Naive thymus-derived CD4-positive, alpha-beta T cell (primary cell): ENCODE results near the gene TMEM101. TPM values are rescaled to one million over a fixed set of nuclear protein-coding genes. Genes with fewer than 3 reads are reported as not detected.
A peak's percentile ranks its signal among the peaks of the same experiment; 100 is the strongest.

Experiments used
- ATAC-seq: fragments of 150-1000 bp; cut with Tn5 transposase; 2 replicates; pipeline ENCODE4 v1.10.0; 2021; ENCODE audit warnings: mild to moderate bottlenecking, moderate library complexity
- CTCF ChIA-PET: fragments of 350-600 bp; sonication (Branson Sonifier 250); formaldehyde crosslinking; loops from one replicate; lab custom pipeline; 2021; ENCODE audit warnings: antibody characterized with exemption; lab: Charles Lee
- POLR2A ChIA-PET: fragments of 350-600 bp; sonication (Branson Sonifier 250); formaldehyde crosslinking; loops from one replicate; lab custom pipeline; 2021; ENCODE audit warnings: antibody characterized with exemption, inconsistent platforms; lab: Charles Lee
- DNase-seq, 9 donors: peaks; one replicate each; pipeline versions ENCODE4 v3.0.0 to v3.0.0-alpha.2; 2020 to 2022; ENCODE audit warnings: mixed read lengths in 1 of 9
- H3K27ac ChIP-seq: one replicate; pipeline ENCODE4 v1.7.0; 2013; ENCODE audit warnings: mild to moderate bottlenecking, low read depth, low read length, moderate library complexity
- H3K27me3 ChIP-seq, 2 donors: one replicate each; pipeline ENCODE4 v1.7.0; 2013; ENCODE audit warnings: low read length in 2 of 2, mild to moderate bottlenecking in 2 of 2, moderate library complexity in 2 of 2; ENCODE audit not compliant: control insufficient read depth in 2 of 2, insufficient read depth in 2 of 2
- H3K36me3 ChIP-seq, 3 experiments: 1 replicate in 2 of 3; 2 replicates in 1 of 3; pipeline ENCODE4 v1.7.0; 2013; ENCODE audit warnings: low read length in 3 of 3, mild to moderate bottlenecking in 3 of 3, moderate library complexity in 1 of 3; ENCODE audit not compliant: insufficient read depth in 3 of 3, control insufficient read depth in 2 of 3
- H3K4me1 ChIP-seq, 2 donors: one replicate each; pipeline ENCODE4 v1.7.0; 2013; ENCODE audit warnings: low read length in 2 of 2, mild to moderate bottlenecking in 2 of 2, moderate library complexity in 1 of 2; ENCODE audit not compliant: control insufficient read depth in 2 of 2, insufficient read depth in 2 of 2
- H3K4me3 ChIP-seq: 2 replicates; pipeline ENCODE4 v1.7.0; 2013; ENCODE audit warnings: mild to moderate bottlenecking, low read length
- H3K9me3 ChIP-seq, 3 experiments: 1 replicate in 2 of 3; 2 replicates in 1 of 3; pipeline ENCODE4 v1.7.0; 2013; ENCODE audit warnings: low read length in 3 of 3; ENCODE audit not compliant: control insufficient read depth in 2 of 3
- H3K27ac Mint-ChIP-seq, 9 donors: one replicate each; pipeline ENCODE4 v1.8.0; 2020 to 2022; ENCODE audit warnings: mixed read lengths in 9 of 9, mild to moderate bottlenecking in 8 of 9, moderate library complexity in 5 of 9, inconsistent platforms in 2 of 9
- H3K27me3 Mint-ChIP-seq, 5 donors: one replicate each; pipeline ENCODE4 v1.8.0; 2021 to 2022; ENCODE audit warnings: mixed read lengths in 5 of 5, mild to moderate bottlenecking in 1 of 5
- H3K36me3 Mint-ChIP-seq, 5 donors: one replicate each; pipeline ENCODE4 v1.8.0; 2020 to 2022; ENCODE audit warnings: mixed read lengths in 5 of 5, mild to moderate bottlenecking in 3 of 5, inconsistent platforms in 1 of 5
- H3K4me1 Mint-ChIP-seq, 7 donors: one replicate each; pipeline ENCODE4 v1.8.0; 2020 to 2022; ENCODE audit warnings: mixed read lengths in 7 of 7, mild to moderate bottlenecking in 3 of 7, inconsistent platforms in 1 of 7
- H3K4me3 Mint-ChIP-seq, 10 donors: one replicate each; pipeline ENCODE4 v1.8.0; 2020 to 2022; ENCODE audit warnings: mild to moderate bottlenecking in 10 of 10, mixed read lengths in 10 of 10, moderate library complexity in 6 of 10, inconsistent platforms in 2 of 10
- H3K9me3 Mint-ChIP-seq, 11 donors: one replicate each; pipeline ENCODE4 v1.8.0; 2020 to 2022; ENCODE audit warnings: mixed read lengths in 11 of 11, mild to moderate bottlenecking in 4 of 11, inconsistent platforms in 1 of 11, moderate library complexity in 1 of 11
- intact Hi-C, 2 donors: fragments of 100-400 bp; cut with micrococcal nuclease; formaldehyde crosslinking; loops; one replicate each; pipeline ENCODE4 v1.15.1; 2023
- polyA plus RNA-seq, 2 donors: library from polyadenylated mRNA; unstranded; fragments of 300-500 nt; fragmentation: Illumina TruSeq; gene quantifications; one replicate each; pipeline ENCODE4 v1.2.3, GENCODE V29; 2021
- total RNA-seq, 6 experiments: library from RNA in 5 of 6; stranded (reverse) in 5 of 6; gene quantifications; 1 replicate in 5 of 6; 2 replicates in 1 of 6; pipeline ENCODE4 v1.2.3 and lab custom pipeline; 2021 to 2026

TMEM101 gene
- total and polyA plus RNA-seq, 7 experiments from 2014 or later, result 12.1 to 36.0 (median 31.8) TPM

- intact Hi-C loops, result loop anchor here in 1 of 2 donors (5.0 kb wide), 2 partner anchors 37 to 1183 kb away; partner anchors contain the start of gene BECN1
- H3K4me3 Mint-ChIP-seq, result peak overlapping the region in 9 of 10 donors; percentile 27 to 94 (median 67)
- peaks cover 0 to 4% (median 0%) of the 10 kb centered on the region in 5 donors for H3K36me3 Mint-ChIP-seq
- ChIA-PET CTCF (interaction anchor here (1.6 kb wide), 1 partner anchor 125 kb away, joined by 3 read pairs; no protein-coding TSS in a partner anchor), POLR2A (no interaction called here)
- Histone ChIP-seq H3K27ac (no peak overlapping the region), H3K4me3 (peak overlapping the region; percentile 63), H3K36me3 (no peaks in the 10 kb centered on the region), H3K4me1 (peaks cover 19 to 26% of the 10 kb centered on the region in 2 donors), H3K27me3 (no peaks in the 10 kb centered on the region), H3K9me3 (no peaks in the 10 kb centered on the region)
- peaks cover 0 to 1% (median 0%) of the 10 kb centered on the region in 11 donors for H3K9me3 Mint-ChIP-seq
- H3K27ac Mint-ChIP-seq, result no peak overlapping the region
- peaks cover 0 to 38% (median 4%) of the 10 kb centered on the region in 5 donors for H3K27me3 Mint-ChIP-seq
- ATAC-seq (no peak), DNase-seq (peak in 5 of 9 donors; percentile 11 to 35 (median 24))
- peaks cover 16 to 25% (median 22%) of the 10 kb centered on the region in 7 donors for H3K4me1 Mint-ChIP-seq
These were observed 9.8 kb downstream of the TMEM101 start for GRCh38 chr17:44004761-44005526.

- ATAC-seq (no peak), DNase-seq (no peak)
- H3K9me3 Mint-ChIP-seq, result peaks cover 0 to 1% (median 0%) of the 10 kb centered on the region in 11 donors
- Histone ChIP-seq H3K27me3 (no peaks in the 10 kb centered on the region), H3K4me1 (peaks cover 19 to 26% of the 10 kb centered on the region in 2 donors), H3K36me3 (no peaks in the 10 kb centered on the region), H3K4me3 (peak within 1 kb of the TSS; percentile 63), H3K9me3 (no peaks in the 10 kb centered on the region), H3K27ac (no peak within 1 kb of the TSS)
- intact Hi-C loops, result no loop called here
- peaks cover 16 to 25% (median 22%) of the 10 kb centered on the region in 7 donors for H3K4me1 Mint-ChIP-seq
- peaks cover 0 to 2% (median 0%) of the 10 kb centered on the region in 5 donors for H3K36me3 Mint-ChIP-seq
- CTCF ChIA-PET, result interaction anchor here (1.6 kb wide), 1 partner anchor 124 kb away, joined by 3 read pairs; no protein-coding TSS in a partner anchor
- peak within 1 kb of the TSS; percentile 27 to 94 (median 68) for H3K4me3 Mint-ChIP-seq
- H3K27me3 Mint-ChIP-seq, result peaks cover 0 to 40% (median 4%) of the 10 kb centered on the region in 5 donors
- POLR2A ChIA-PET, result no interaction called here
- peak within 1 kb of the TSS in 1 of 9 donors; percentile 36 for H3K27ac Mint-ChIP-seq
These were observed 10.5 kb downstream of the TMEM101 start, which contains the start of gene NAGS for GRCh38 chr17:44004077-44004760. TSS of gene NAGS (plus strand) at chr17:44004622. CDS start at chr17:44004664, 42 bp downstream.

GRCh38 chr17:44002141-44002848, 12.5 kb downstream of the TMEM101 start:
- H3K4me1 Mint-ChIP-seq, result peaks cover 7 to 15% (median 12%) of the 10 kb centered on the region in 7 donors
- H3K9me3 ChIP-seq, result no peaks in the 10 kb centered on the region

GRCh38 chr17:44001461-44001920, 13.3 kb downstream of the TMEM101 start:
- H3K27me3 Mint-ChIP-seq, result peaks cover 0 to 42% (median 12%) of the 10 kb centered on the region in 5 donors
- Histone ChIP-seq H3K4me1 (peaks cover 9 to 12% of the 10 kb centered on the region in 2 donors), H3K9me3 (no peaks in the 10 kb centered on the region), H3K4me3 (no peak overlapping the region), H3K27ac (no peak overlapping the region), H3K36me3 (no peaks in the 10 kb centered on the region), H3K27me3 (no peaks in the 10 kb centered on the region)
- ChIA-PET POLR2A (no interaction called here), CTCF (no interaction called here)
- intact Hi-C loops, result no loop called here
- no peaks in the 10 kb centered on the region for H3K36me3 Mint-ChIP-seq
- no peak overlapping the region for H3K4me3 Mint-ChIP-seq
- H3K9me3 Mint-ChIP-seq, result peaks cover 0 to 1% (median 0%) of the 10 kb centered on the region in 11 donors
- ATAC-seq, result no peak
- H3K4me1 Mint-ChIP-seq, result peaks cover 6 to 11% (median 7%) of the 10 kb centered on the region in 7 donors
- no peak overlapping the region for H3K27ac Mint-ChIP-seq
- no peak for DNase-seq

More at GRCh38 chr17:44002141-44002848, 12.5 kb downstream of the TMEM101 start:
- H3K27me3 ChIP-seq, result no peaks in the 10 kb centered on the region
- H3K27me3 Mint-ChIP-seq, result peaks cover 0 to 46% (median 12%) of the 10 kb centered on the region in 5 donors
- intact Hi-C loops, result no loop called here
- no peaks in the 10 kb centered on the region for H3K36me3 Mint-ChIP-seq
- H3K4me3 Mint-ChIP-seq, result no peak overlapping the region
- H3K4me1 ChIP-seq, result peaks cover 11 to 12% of the 10 kb centered on the region in 2 donors
- H3K4me3 ChIP-seq, result no peak overlapping the region
- no peaks in the 10 kb centered on the region for H3K36me3 ChIP-seq
- H3K9me3 Mint-ChIP-seq, result peaks cover 0 to 1% (median 0%) of the 10 kb centered on the region in 11 donors
- no peak overlapping the region for H3K27ac ChIP-seq
- CTCF ChIA-PET, result interaction anchor here (0.7 kb wide), 1 partner anchor 124 kb away, joined by 4 read pairs; no protein-coding TSS in a partner anchor
- DNase-seq (no peak), ATAC-seq (no peak)
- no peak overlapping the region for H3K27ac Mint-ChIP-seq
- POLR2A ChIA-PET, result interaction anchor here (0.9 to 1.1 kb wide), 2 partner anchors 10 to 74 kb away, joined by 3 read pairs; no protein-coding TSS in a partner anchor

GRCh38 chr17:44000871-44001460, 13.8 kb downstream of the TMEM101 start:
- H3K36me3 ChIP-seq, result no peaks in the 10 kb centered on the region
- ChIA-PET CTCF (interaction anchor here (0.6 kb wide), 1 partner anchor 418 kb away, joined by 5 read pairs; no protein-coding TSS in a partner anchor), POLR2A (no interaction called here)
- Mint-ChIP-seq H3K36me3 (no peaks in the 10 kb centered on the region), H3K27me3 (peaks cover 0 to 39% (median 10%) of the 10 kb centered on the region in 5 donors), H3K27ac (no peak overlapping the region), H3K4me1 (peaks cover under 1 to 6% (median 2%) of the 10 kb centered on the region in 7 donors), H3K9me3 (peaks cover 0 to 1% (median 0%) of the 10 kb centered on the region in 11 donors), H3K4me3 (no peak overlapping the region)
- H3K9me3 ChIP-seq, result no peaks in the 10 kb centered on the region
- no peaks in the 10 kb centered on the region for H3K27me3 ChIP-seq
- ATAC-seq, result no peak
- no peak for DNase-seq
- H3K27ac ChIP-seq, result no peak overlapping the region
- H3K4me1 ChIP-seq, result peaks cover 4 to 7% of the 10 kb centered on the region in 2 donors
- intact Hi-C loops, result no loop called here
- no peak overlapping the region for H3K4me3 ChIP-seq
